HEK293T (cell line): Measurements from ENCODE around the gene ATP2B2.

Experiments used
- ARNT ChIP-seq: fragments of 450-650 bp; IDR thresholded peaks from 2 replicates; pipeline ENCODE4 v1.6.1; 2017; ENCODE audit warnings: mild to moderate bottlenecking
- BHLHE40 ChIP-seq: fragments of 450-650 bp; IDR thresholded peaks from 2 replicates; pipeline ENCODE4 v1.6.1; 2016; ENCODE audit warnings: mild to moderate bottlenecking, moderate library complexity, borderline replicate concordance
- ELF4 ChIP-seq: fragments of 450-650 bp; IDR thresholded peaks from 2 replicates; pipeline ENCODE4 v1.6.1; 2017; ENCODE audit warnings: antibody characterized with exemption
- FOXK2 ChIP-seq: fragments of 450-650 bp; IDR thresholded peaks from 2 replicates; pipeline ENCODE4 v1.6.1; 2016; ENCODE audit warnings: mild to moderate bottlenecking
- L3MBTL2 ChIP-seq: fragments of 450-650 bp; conservative IDR thresholded peaks from 2 replicates; pipeline ENCODE4 v1.6.1; 2016; ENCODE audit warnings: mild to moderate bottlenecking
- PKNOX1 ChIP-seq: fragments of 450-650 bp; IDR thresholded peaks from 2 replicates; pipeline ENCODE4 v1.6.1; 2016
- SP1 ChIP-seq: fragments of 450-650 bp; IDR thresholded peaks from 2 replicates; pipeline ENCODE4 v1.6.1; 2017
- SUZ12 ChIP-seq: fragments of 450-650 bp; IDR thresholded peaks from 2 replicates; pipeline ENCODE4 v1.6.1; 2016; ENCODE audit warnings: mild to moderate bottlenecking
- TARDBP ChIP-seq: fragments of 450-650 bp; IDR thresholded peaks from 2 replicates; pipeline ENCODE4 v1.6.1; 2016
- ZNF384 ChIP-seq: fragments of 450-650 bp; IDR thresholded peaks from 2 replicates; pipeline ENCODE4 v1.6.1; 2016

GRCh38 chr3:10523561-10523960 lies 18.2 kb upstream of the ATP2B2 start:
- TF ChIP-seq BHLHE40 (no peak), ZNF384 (no peak), SUZ12 (no peak), SP1 (no peak), ELF4 (no peak), PKNOX1 (no peak), L3MBTL2 (no peak), TARDBP (no peak), ARNT (no peak), FOXK2 (no peak)
